K562 (cell line): ENCODE results near the gene NRG2. TPM values are rescaled to one million over a fixed set of nuclear protein-coding genes. Genes with fewer than 3 reads are reported as not detected.

Experiments
- ATAC-seq: fragments of 200-7000 bp; cut with Tn5 transposase; 3 replicates; pipeline ENCODE4 v1.9.1; 2020; ENCODE audit warnings: moderate library complexity
- BruUV-seq: library from RNA; stranded (reverse); fragments of 400-500 nt; replicated peaks from 2 replicates; lab custom pipeline; 2021; lab: Mats Ljungman, UMichigan
- CTCF ChIA-PET: fragments of 300-600 bp; formaldehyde crosslinking; extraction: SDS; loops from one replicate; lab custom pipeline; 2021; ENCODE audit warnings: low intra/inter-chr PET ratio; lab: Yijun Ruan, JAX
- POLR2A ChIA-PET: fragments of 300-600, 350-650 bp; sonication (Branson Sonifier 250); formaldehyde crosslinking; extraction: SDS; loops from one replicate; lab custom pipeline; 2021; ENCODE audit warnings: antibody characterized with exemption, inconsistent platforms; lab: Yijun Ruan, JAX
- DNase-seq, 4 experiments: peaks; one replicate each; pipeline versions ENCODE4 v3.0.0 to v3.0.0-alpha.2; 2011 to 2018; ENCODE audit warnings: low spot score in 3 of 4, mixed read lengths in 3 of 4; ENCODE audit errors: extremely low read depth in 1 of 4
- FAIRE-seq: peaks from 2 replicates; lab custom pipeline; 2011; peaks lifted over from hg19 to GRCh38; lab: Jason Lieb, UNC
- H2AFZ ChIP-seq: 2 replicates; pipeline ENCODE4 v1.6.0; 2011; ENCODE audit warnings: low read depth, low read length, control low read depth, inconsistent platforms
- H3K27ac ChIP-seq: fragments of 200-600 bp; 3 replicates; pipeline ENCODE4 v1.8.0; 2011; ENCODE audit warnings: low read depth, mild to moderate bottlenecking, control low read depth, inconsistent platforms, low read length, moderate library complexity, mixed read lengths; ENCODE audit errors: extremely low read depth
- H3K27me3 ChIP-seq, 2 experiments: fragments of 300-600 bp in 1 of 2; 2 replicates in 1 of 2; 3 replicates in 1 of 2; pipeline versions ENCODE4 v1.6.0 to v1.8.0; 2011; ENCODE audit warnings: inconsistent platforms in 2 of 2, low read length in 2 of 2, mild to moderate bottlenecking in 1 of 2, mixed read lengths in 1 of 2, moderate library complexity in 1 of 2; ENCODE audit not compliant: control insufficient read depth in 2 of 2, insufficient read depth in 2 of 2
- H3K36me3 ChIP-seq: fragments of 300-600 bp; 3 replicates; pipeline ENCODE4 v1.8.0; 2011; ENCODE audit warnings: mild to moderate bottlenecking, low read length, inconsistent platforms; ENCODE audit not compliant: control insufficient read depth, insufficient read depth
- H3K4me1 ChIP-seq, 2 experiments: fragments of 200-600 bp in 1 of 2; replicated peaks in 1 of 2; 2 replicates in 1 of 2; 3 replicates in 1 of 2; pipeline versions ENCODE4 v1.5.1 to v1.8.0; 2011; ENCODE audit warnings: inconsistent platforms in 2 of 2, low read length in 2 of 2, mild to moderate bottlenecking in 1 of 2, mixed read lengths in 1 of 2, moderate library complexity in 1 of 2; ENCODE audit not compliant: control insufficient read depth in 2 of 2, insufficient read depth in 2 of 2
- H3K4me2 ChIP-seq: 2 replicates; pipeline ENCODE4 v1.6.1; 2011; ENCODE audit warnings: low read length, control low read depth, inconsistent platforms, mixed read lengths; ENCODE audit not compliant: insufficient read depth
- H3K4me3 ChIP-seq: fragments of 200-600 bp; sonication (generic), shearing (Covaris generic); 2 replicates; pipeline ENCODE4 v1.5.1; 2016; ENCODE audit warnings: control low read depth, inconsistent platforms
- H3K79me2 ChIP-seq: fragments of 200-600 bp; 3 replicates; pipeline ENCODE4 v1.8.0; 2011; ENCODE audit warnings: low read length, inconsistent platforms; ENCODE audit not compliant: control insufficient read depth, insufficient read depth
- H3K9ac ChIP-seq, 2 experiments: 2 replicates each; pipeline versions ENCODE4 v1.6.0 to v1.6.1; 2011; ENCODE audit warnings: low read depth in 2 of 2, low read length in 2 of 2, control low read depth in 1 of 2, inconsistent platforms in 1 of 2, mild to moderate bottlenecking in 1 of 2, mixed read lengths in 1 of 2; ENCODE audit not compliant: insufficient read depth in 1 of 2
- H3K9me1 ChIP-seq: one replicate; pipeline ENCODE4 v1.6.0; 2011; ENCODE audit warnings: inconsistent platforms, mild to moderate bottlenecking, low read length, moderate library complexity; ENCODE audit not compliant: control insufficient read depth, insufficient read depth
- H3K9me3 ChIP-seq: replicated peaks from 2 replicates; pipeline ENCODE4 v1.5.1; 2011; ENCODE audit warnings: low read depth, low read length, inconsistent platforms; ENCODE audit not compliant: control insufficient read depth, insufficient read depth
- H4K20me1 ChIP-seq: replicated peaks from 2 replicates; pipeline ENCODE4 v1.6.1; 2011; ENCODE audit warnings: low read length, inconsistent platforms, mixed read lengths; ENCODE audit not compliant: control insufficient read depth, insufficient read depth
- CBX8 ChIP-seq: fragments of 200-600 bp; sonication (generic); IDR thresholded peaks from 2 replicates; pipeline ENCODE4 v1.6.1; 2012; ENCODE audit warnings: borderline replicate concordance, mixed run types, low read depth, mild to moderate bottlenecking, moderate library complexity, mixed read lengths, low read length, control low read depth, inconsistent platforms; ENCODE audit not compliant: poor library complexity, severe bottlenecking; ENCODE audit errors: extremely low read depth
- CCAR2 ChIP-seq: fragments of 200-400 bp; formaldehyde crosslinking; IDR thresholded peaks from 2 replicates; pipeline ENCODE4 v1.6.1; 2017; ENCODE audit warnings: mild to moderate bottlenecking, low read depth, low read length
- FOXP4 ChIP-seq: sonication (generic); formaldehyde crosslinking; IDR thresholded peaks from 2 replicates; pipeline ENCODE4 v1.8.0; 2022; ENCODE audit warnings: mild to moderate bottlenecking, missing genetic modification reagents, borderline replicate concordance
- HMG20B ChIP-seq: fragments of 250-450 bp; sonication (Bioruptor Pico); IDR thresholded peaks from 2 replicates; pipeline ENCODE4 v1.5.0; 2021; ENCODE audit warnings: mild to moderate bottlenecking
- MIER1 ChIP-seq: fragments of 450-650 bp; IDR thresholded peaks from 2 replicates; pipeline ENCODE4 v1.6.1; 2016; ENCODE audit warnings: antibody characterized with exemption, mild to moderate bottlenecking, low read depth
- NKRF ChIP-seq: fragments of 450-650 bp; IDR thresholded peaks from 2 replicates; pipeline ENCODE4 v1.6.1; 2016; ENCODE audit warnings: borderline replicate concordance
- PCBP1 ChIP-seq: fragments of 200-400 bp; formaldehyde crosslinking; IDR thresholded peaks from 2 replicates; pipeline ENCODE4 v1.6.1; 2018; ENCODE audit warnings: mild to moderate bottlenecking, low read depth, low read length; ENCODE audit not compliant: poor library complexity, severe bottlenecking
- RCOR1 ChIP-seq, 2 experiments: IDR thresholded peaks; 2 replicates each; pipeline ENCODE4 v1.6.1; 2012; ENCODE audit warnings: low read depth in 2 of 2, low read length in 2 of 2, borderline replicate concordance in 1 of 2, improper control_type of control experiment in 1 of 2
- ZC3H8 ChIP-seq: fragments of 450-650 bp; IDR thresholded peaks from 2 replicates; pipeline ENCODE4 v1.6.1; 2017
- ZEB2 ChIP-seq: fragments of 450-650 bp; IDR thresholded peaks from 2 replicates; pipeline ENCODE4 v1.6.1; 2016
- ZNF347 ChIP-seq: fragments of 450-650 bp; formaldehyde crosslinking; IDR thresholded peaks from 2 replicates; pipeline ENCODE4 v1.4.0; 2020; ENCODE audit warnings: low read depth, mild to moderate bottlenecking, moderate library complexity
- ZNF354B ChIP-seq: fragments of 250-450 bp; sonication (Bioruptor Pico); IDR thresholded peaks from 2 replicates; pipeline ENCODE4 v1.4.0; 2020
- WGBS: fragments of 100-300 bp; shearing (Covaris generic); methylation state at CpG from one replicate; pipeline ENCODE4 v1.1.6; 2016; ENCODE audit warnings: low coverage, mixed read lengths; ENCODE audit not compliant: insufficient coverage; ENCODE audit errors: missing lambda C conversion rate; 5-methylcytosine and 5-hydroxymethylcytosine counted together
- in situ Hi-C: fragments of 300-500 bp; cut with MboI; formaldehyde crosslinking; loops from 4 replicates; pipeline ENCODE4 v1.15.0; 2018; ENCODE audit warnings: inconsistent platforms, mixed read lengths
- intact Hi-C: fragments of 100-400 bp; cut with micrococcal nuclease; formaldehyde crosslinking; loops from 2 replicates; pipeline ENCODE4 v1.14.2; 2022
- polyA plus RNA-seq, 8 experiments: library from polyadenylated mRNA; depleted of rRNA in 4 of 8; stranded (reverse) in 5 of 8; unstranded in 3 of 8; fragments of >200 nt; fragmentation: Nextera tagmentation in 2 of 8; fragmentation: Illumina TruSeq in 1 of 8; extraction: Ambion mirVana in 2 of 8; extraction: Trizol in 1 of 8; gene quantifications; 2 replicates each; pipeline versions ENCODE4 v1.2.1 to v1.2.3, GENCODE V29; 2011 to 2014; ENCODE audit warnings: inconsistent platforms in 1 of 8, missing spikeins in 1 of 8
- total RNA-seq, 7 experiments: library from RNA; depleted of rRNA in 6 of 7; stranded (reverse); fragments of >200 nt in 6 of 7; fragmentation: Illumina TruSeq in 2 of 7; extraction: Trizol in 2 of 7; gene quantifications; 2 replicates each; pipeline versions ENCODE4 v1.2.1 to v1.2.3, GENCODE V29; 2011 to 2021; ENCODE audit warnings: low replicate concordance in 1 of 7

Gene NRG2
- total and polyA plus RNA-seq, 9 of the 15 experiments (the other 6 are each of a cell fraction or from before 2014, with no cell fraction given): not detected

GRCh38 chr5:139947727-139948126 lies 95.4 kb downstream of the NRG2 start (continued):
- TF ChIP-seq NKRF: no peak

- FAIRE-seq: no peak
- intact Hi-C loops: no loop called here
- Histone ChIP-seq H2AFZ (no peak overlapping the region), H4K20me1 (no peaks in the 10 kb centered on the region), H3K79me2 (no peaks in the 10 kb centered on the region), H3K36me3 (no peaks in the 10 kb centered on the region), H3K9me3 (no peaks in the 10 kb centered on the region), H3K4me3 (no peak overlapping the region)
- BruUV-seq: no TSS peak
- ChIA-PET POLR2A (no interaction called here), CTCF (no interaction called here)
- TF ChIP-seq PCBP1 (no peak), ZNF354B (CRISPR knock-in tag) (no peak), ZNF347 (CRISPR knock-in tag) (no peak), MIER1 (no peak), CCAR2 (no peak), ZC3H8 (no peak), FOXP4 (CRISPR knock-in tag) (no peak), ZEB2 (no peak), RCOR1 (IDR thresholded peaks at IDR 0.05; ENCODE audit: borderline replicate concordance in 1 of 2, low read depth in 2 of 2, low read length in 2 of 2) (no peak), CBX8 (no peak), HMG20B (CRISPR knock-in tag) (no peak)
- TF ChIP-seq, all 486 proteins: peak for 0
- no peak for ATAC-seq
- Histone ChIP-seq H3K27ac (no peak overlapping the region), H3K4me2 (no peak overlapping the region), H3K9me1 (no peaks in the 10 kb centered on the region), H3K27me3 (peaks cover 0 to 15% of the 10 kb centered on the region in 2 experiments; a peak in 3 of 5 replicates), H3K4me1 (no peaks in the 10 kb centered on the region), H3K9ac (no peak overlapping the region)
- WGBS: 0% methylated on average over 1 of the region's 1 CpG
- no peak for DNase-seq
- in situ Hi-C loops: no loop called here
Observed at GRCh38 chr5:139946440-139946839, 96.7 kb downstream of the NRG2 start.
